ENCODE results near the gene EGLN1. TPM values are rescaled to one million over a fixed set of nuclear protein-coding genes. Genes with fewer than 3 reads are reported as not detected.

EGLN1 gene
- total RNA-seq, 6 experiments from 2014 or later = 19.3 to 66.5 (median 38.9) TPM

GRCh38 chr1:231392389-231393131 lies 29.5 kb downstream of the EGLN1 start:
- peaks cover 0 to 38% (median 20%) of the 10 kb centered on the region in 4 donors for H3K4me1 ChIP-seq
- intact Hi-C loops (cut with DNase I) = no loop called here
- no peak overlapping the region for H3K4me3 ChIP-seq
- H3K27me3 ChIP-seq = no peaks in the 10 kb centered on the region
- no peaks in the 10 kb centered on the region for H3K36me3 ChIP-seq
- DNase-seq = no peak
- WGBS (ENCODE audit: insufficient coverage, low coverage, low lambda C conversion rate, missing lambda C conversion rate) = 23% methylated on average over 1 of the region's 1 CpG
- TF ChIP-seq CTCF (IDR thresholded peaks at IDR 0.05) (peak in 2 of 4 donors; percentile 19 to 26), POLR2A (IDR thresholded peaks at IDR 0.05) (no peak)
- peak; percentile 32 to 75 (median 60) for ATAC-seq
- H3K27ac ChIP-seq = peak overlapping the region in 2 of 3 donors; percentile 56 to 94
- no peaks in the 10 kb centered on the region for H3K9me3 ChIP-seq

- Histone ChIP-seq H3K4me1 (peaks cover 0 to 47% (median 21%) of the 10 kb centered on the region in 4 donors), H3K4me3 (no peak overlapping the region), H3K36me3 (no peaks in the 10 kb centered on the region), H3K27me3 (no peaks in the 10 kb centered on the region), H3K27ac (no peak overlapping the region), H3K9me3 (no peaks in the 10 kb centered on the region)
- intact Hi-C loops (cut with DNase I) = no loop called here
- no peak for ATAC-seq
- DNase-seq = no peak
- WGBS (ENCODE audit: insufficient coverage, low coverage, low lambda C conversion rate, missing lambda C conversion rate) = 86% methylated on average over 2 of the region's 2 CpGs
- no peak for TF ChIP-seq CTCF (IDR thresholded peaks at IDR 0.05)
- no peak for TF ChIP-seq POLR2A (IDR thresholded peaks at IDR 0.05)
Observed at GRCh38 chr1:231390071-231390470, 32.0 kb downstream of the EGLN1 start.

- peaks cover 0 to 48% (median 18%) of the 10 kb centered on the region in 4 donors for H3K4me1 ChIP-seq
Observed at GRCh38 chr1:231387770-231388669, 34.1 kb downstream of the EGLN1 start.

GRCh38 chr1:231386466-231386865 lies 35.6 kb downstream of the EGLN1 start:
- Histone ChIP-seq H3K27me3 (no peaks in the 10 kb centered on the region), H3K4me3 (no peak overlapping the region), H3K9me3 (no peaks in the 10 kb centered on the region), H3K4me1 (peaks cover 0 to 52% (median 20%) of the 10 kb centered on the region in 4 donors), H3K27ac (peak overlapping the region; percentile 43 to 59 (median 56)), H3K36me3 (no peaks in the 10 kb centered on the region)
- no peak for DNase-seq
- peak; percentile 46 to 72 (median 56) for ATAC-seq
- TF ChIP-seq POLR2A (IDR thresholded peaks at IDR 0.05) (no peak), CTCF (IDR thresholded peaks at IDR 0.05) (no peak)
- intact Hi-C loops (cut with DNase I) = no loop called here

More at GRCh38 chr1:231387770-231388669, 34.1 kb downstream of the EGLN1 start:
- 95% methylated on average over 2 of the region's 5 CpGs for WGBS (ENCODE audit: insufficient coverage, low coverage, low lambda C conversion rate, missing lambda C conversion rate)
- Histone ChIP-seq H3K27ac (no peak overlapping the region), H3K36me3 (no peaks in the 10 kb centered on the region), H3K27me3 (no peaks in the 10 kb centered on the region), H3K9me3 (no peaks in the 10 kb centered on the region), H3K4me3 (no peak overlapping the region)
- DNase-seq (no peak), ATAC-seq (no peak)
- intact Hi-C loops (cut with DNase I) = no loop called here
- TF ChIP-seq POLR2A (IDR thresholded peaks at IDR 0.05) (no peak), CTCF (IDR thresholded peaks at IDR 0.05) (no peak)
